HepG2 (cell line): ENCODE measurements around the gene JPH2. TPM values are rescaled to one million over a fixed set of nuclear protein-coding genes. Genes with fewer than 3 reads are reported as not detected.

ENCODE experiments used
- DPF2 ChIP-seq: sonication (generic); formaldehyde crosslinking; IDR thresholded peaks from 2 replicates; pipeline ENCODE4 v1.4.0; 2020; ENCODE audit warnings: mild to moderate bottlenecking, low read depth, missing genetic modification reagents, borderline replicate concordance
- FOSL1 ChIP-seq: sonication (generic); formaldehyde crosslinking; IDR thresholded peaks from 2 replicates; pipeline ENCODE4 v1.9.0; 2021; ENCODE audit warnings: missing genetic modification reagents, borderline replicate concordance
- FOXP1 ChIP-seq, 2 experiments: fragments of 450-650 bp in 1 of 2; IDR thresholded peaks; 2 replicates each; pipeline ENCODE4 v1.6.1; 2017 to 2018; ENCODE audit warnings: antibody characterized with exemption in 1 of 2
- GATAD1 ChIP-seq: IDR thresholded peaks from 2 replicates; pipeline ENCODE4 v1.6.1; 2016; ENCODE audit warnings: missing genetic modification reagents, missing compliant biosample characterization
- HOXA9 ChIP-seq: sonication (generic); formaldehyde crosslinking; IDR thresholded peaks from 2 replicates; pipeline ENCODE4 v1.8.1; 2022; ENCODE audit warnings: missing genetic modification reagents, mild to moderate bottlenecking, moderate library complexity, borderline replicate concordance
- KLF11 ChIP-seq: IDR thresholded peaks from 2 replicates; pipeline ENCODE4 v1.6.1; 2016; ENCODE audit warnings: missing compliant biosample characterization
- MAFG ChIP-seq: sonication (generic); formaldehyde crosslinking; IDR thresholded peaks from 2 replicates; pipeline ENCODE4 v1.5.1; 2020; ENCODE audit warnings: mild to moderate bottlenecking, missing genetic modification reagents
- MATR3 ChIP-seq: sonication (generic); formaldehyde crosslinking; IDR thresholded peaks from 2 replicates; pipeline ENCODE4 v1.4.0; 2020; ENCODE audit warnings: missing genetic modification reagents
- NBN ChIP-seq: fragments of 450-650 bp; conservative IDR thresholded peaks from 2 replicates; pipeline ENCODE4 v1.6.1; 2017
- NCOR1 ChIP-seq: fragments of 200-600 bp; sonication (generic); IDR thresholded peaks from 2 replicates; pipeline ENCODE4 v1.7.0; 2017; ENCODE audit warnings: antibody characterized with exemption, low read length, borderline replicate concordance
- NR2F1 ChIP-seq, 2 experiments: fragments of 450-650 bp in 1 of 2; formaldehyde crosslinking in 1 of 2; IDR thresholded peaks; 2 replicates each; pipeline versions ENCODE4 v1.5.0 to v1.6.1; 2016 to 2020; ENCODE audit warnings: mild to moderate bottlenecking in 1 of 2, missing compliant biosample characterization in 1 of 2, missing genetic modification reagents in 1 of 2, moderate library complexity in 1 of 2
- SAP130 ChIP-seq: IDR thresholded peaks from 2 replicates; pipeline ENCODE4 v1.6.1; 2016; ENCODE audit warnings: low read depth
- TAF15 ChIP-seq: fragments of 200-400 bp; formaldehyde crosslinking; IDR thresholded peaks from one replicate; pipeline ENCODE4 v1.6.1; 2018; ENCODE audit warnings: mild to moderate bottlenecking, low read depth, low read length; ENCODE audit not compliant: poor library complexity, severe bottlenecking
- ZBTB26 ChIP-seq: IDR thresholded peaks from 2 replicates; pipeline ENCODE4 v1.6.1; 2016; ENCODE audit warnings: missing compliant biosample characterization, missing genetic modification reagents, borderline replicate concordance
- ZNF124 ChIP-seq: sonication (generic); formaldehyde crosslinking; IDR thresholded peaks from 2 replicates; pipeline ENCODE4 v1.4.0; 2020; ENCODE audit warnings: missing genetic modification reagents
- ZNF446 ChIP-seq: sonication (generic); formaldehyde crosslinking; IDR thresholded peaks from 2 replicates; pipeline ENCODE4 v1.5.0; 2020; ENCODE audit warnings: mild to moderate bottlenecking, missing genetic modification reagents
- ZNF563 ChIP-seq: sonication (generic); formaldehyde crosslinking; IDR thresholded peaks from 2 replicates; pipeline ENCODE4 v1.8.0; 2022; ENCODE audit warnings: mild to moderate bottlenecking, moderate library complexity, missing genetic modification reagents
- ZNF644 ChIP-seq: IDR thresholded peaks from 2 replicates; pipeline ENCODE4 v1.6.1; 2016; ENCODE audit warnings: low read depth
- ZNF788 ChIP-seq: sonication (generic); formaldehyde crosslinking; IDR thresholded peaks from 2 replicates; pipeline ENCODE4 v1.5.0; 2020; ENCODE audit warnings: mild to moderate bottlenecking, missing genetic modification reagents, borderline replicate concordance
- polyA plus RNA-seq, 8 experiments: library from polyadenylated mRNA; depleted of rRNA in 3 of 8; stranded (reverse) in 7 of 8; unstranded in 1 of 8; fragments of >200 nt; fragmentation: Illumina TruSeq in 4 of 8; extraction: Trizol in 4 of 8; gene quantifications; 2 replicates each; pipeline versions ENCODE4 v1.2.1 to v1.2.3, GENCODE V29; 2011 to 2016; ENCODE audit warnings: low read depth in 4 of 8, missing spikeins in 1 of 8, mixed read lengths in 1 of 8; ENCODE audit not compliant: insufficient read depth in 1 of 8
- total RNA-seq, 5 experiments: library from RNA; depleted of rRNA; stranded (reverse); fragments of >200 nt; fragmentation: Illumina TruSeq; extraction: Trizol; gene quantifications; 2 replicates each; pipeline ENCODE4 v1.2.3, GENCODE V29; 2016; ENCODE audit warnings: low read depth in 1 of 5
- TF ChIP-seq, protein P1 (sequence below): sonication (generic); formaldehyde crosslinking; IDR thresholded peaks from 2 replicates; pipeline ENCODE4 v1.5.0; 2020; ENCODE audit warnings: mild to moderate bottlenecking, missing genetic modification reagents
- TF ChIP-seq, protein P2 (sequence below): sonication (generic); formaldehyde crosslinking; IDR thresholded peaks from 2 replicates; pipeline ENCODE4 v1.4.0; 2020; ENCODE audit warnings: missing genetic modification reagents, borderline replicate concordance
- TF ChIP-seq, protein P3 (sequence below): sonication (generic); formaldehyde crosslinking; IDR thresholded peaks from 2 replicates; pipeline ENCODE4 v1.5.1; 2020; ENCODE audit warnings: mild to moderate bottlenecking, missing genetic modification reagents, moderate library complexity

The JPH2 gene
- total and polyA plus RNA-seq, 2 of the 13 experiments (the other 11 are each of a cell fraction or from before 2014, with no cell fraction given), result 0.42 TPM; not detected in 1

DNA sequence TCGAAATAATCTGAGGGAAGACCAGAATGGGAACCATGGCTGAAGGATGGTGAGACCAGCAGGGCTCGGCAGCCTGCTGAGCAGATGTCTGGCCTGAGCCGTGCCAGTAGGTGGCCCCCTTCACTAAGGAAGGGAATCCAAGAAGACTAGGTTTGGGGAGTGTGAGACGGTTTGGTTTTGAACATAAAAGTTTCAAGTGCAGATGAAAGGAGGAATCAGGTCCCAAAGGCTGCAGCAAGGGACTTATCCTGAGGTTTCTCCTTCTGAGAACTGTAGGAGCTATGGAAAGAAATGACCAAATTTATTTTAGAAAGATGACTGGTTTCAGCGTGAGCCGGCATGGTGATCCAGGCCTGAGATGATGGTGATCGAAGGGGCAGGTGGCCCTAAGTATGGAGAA is 28.1 kb upstream of the JPH2 start (continued):
- TF ChIP-seq ZBTB26 (CRISPR knock-in tag) (peak; percentile 75; the same call in 1 of the 2 replicates), MATR3 (CRISPR knock-in tag) (no peak), KLF11 (peak; percentile 72; the same call in 1 of the 2 replicates), DPF2 (CRISPR knock-in tag) (no peak), FOSL1 (no peak), HOXA9 (CRISPR knock-in tag) (no peak), ZNF644 (CRISPR knock-in tag) (no peak), NCOR1 (no peak), GATAD1 (CRISPR knock-in tag) (peak; percentile 69), ZNF788 (CRISPR knock-in tag) (no peak; the same call in 1 of the 2 replicates), ZNF124 (no peak; the same call in 1 of the 2 replicates), TAF15 (no peak), ZNF563 (CRISPR knock-in tag) (no peak), SAP130 (CRISPR knock-in tag) (peak; percentile 49; the same call in 1 of the 2 replicates), MAFG (no peak), FOXP1 (IDR thresholded peaks at IDR 0.05) (no peak), FOXP1 (CRISPR knock-in tag; IDR thresholded peaks at IDR 0.05) (no peak), ZNF446 (CRISPR knock-in tag) (no peak), NR2F1 (CRISPR knock-in tag; IDR thresholded peaks at IDR 0.05) (no peak), NBN (no peak)
- TF ChIP-seq, protein P1, sequence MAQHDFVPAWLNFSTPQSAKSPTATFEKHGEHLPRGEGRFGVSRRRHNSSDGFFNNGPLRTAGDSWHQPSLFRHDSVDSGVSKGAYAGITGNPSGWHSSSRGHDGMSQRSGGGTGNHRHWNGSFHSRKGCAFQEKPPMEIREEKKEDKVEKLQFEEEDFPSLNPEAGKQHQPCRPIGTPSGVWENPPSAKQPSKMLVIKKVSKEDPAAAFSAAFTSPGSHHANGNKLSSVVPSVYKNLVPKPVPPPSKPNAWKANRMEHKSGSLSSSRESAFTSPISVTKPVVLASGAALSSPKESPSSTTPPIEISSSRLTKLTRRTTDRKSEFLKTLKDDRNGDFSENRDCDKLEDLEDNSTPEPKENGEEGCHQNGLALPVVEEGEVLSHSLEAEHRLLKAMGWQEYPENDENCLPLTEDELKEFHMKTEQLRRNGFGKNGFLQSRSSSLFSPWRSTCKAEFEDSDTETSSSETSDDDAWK, result no peak
- TF ChIP-seq, protein P2, sequence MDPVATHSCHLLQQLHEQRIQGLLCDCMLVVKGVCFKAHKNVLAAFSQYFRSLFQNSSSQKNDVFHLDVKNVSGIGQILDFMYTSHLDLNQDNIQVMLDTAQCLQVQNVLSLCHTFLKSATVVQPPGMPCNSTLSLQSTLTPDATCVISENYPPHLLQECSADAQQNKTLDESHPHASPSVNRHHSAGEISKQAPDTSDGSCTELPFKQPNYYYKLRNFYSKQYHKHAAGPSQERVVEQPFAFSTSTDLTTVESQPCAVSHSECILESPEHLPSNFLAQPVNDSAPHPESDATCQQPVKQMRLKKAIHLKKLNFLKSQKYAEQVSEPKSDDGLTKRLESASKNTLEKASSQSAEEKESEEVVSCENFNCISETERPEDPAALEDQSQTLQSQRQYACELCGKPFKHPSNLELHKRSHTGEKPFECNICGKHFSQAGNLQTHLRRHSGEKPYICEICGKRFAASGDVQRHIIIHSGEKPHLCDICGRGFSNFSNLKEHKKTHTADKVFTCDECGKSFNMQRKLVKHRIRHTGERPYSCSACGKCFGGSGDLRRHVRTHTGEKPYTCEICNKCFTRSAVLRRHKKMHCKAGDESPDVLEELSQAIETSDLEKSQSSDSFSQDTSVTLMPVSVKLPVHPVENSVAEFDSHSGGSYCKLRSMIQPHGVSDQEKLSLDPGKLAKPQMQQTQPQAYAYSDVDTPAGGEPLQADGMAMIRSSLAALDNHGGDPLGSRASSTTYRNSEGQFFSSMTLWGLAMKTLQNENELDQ (CRISPR knock-in tag), result peak; percentile 88; the same call in 1 of the 2 replicates
- TF ChIP-seq, protein P3, sequence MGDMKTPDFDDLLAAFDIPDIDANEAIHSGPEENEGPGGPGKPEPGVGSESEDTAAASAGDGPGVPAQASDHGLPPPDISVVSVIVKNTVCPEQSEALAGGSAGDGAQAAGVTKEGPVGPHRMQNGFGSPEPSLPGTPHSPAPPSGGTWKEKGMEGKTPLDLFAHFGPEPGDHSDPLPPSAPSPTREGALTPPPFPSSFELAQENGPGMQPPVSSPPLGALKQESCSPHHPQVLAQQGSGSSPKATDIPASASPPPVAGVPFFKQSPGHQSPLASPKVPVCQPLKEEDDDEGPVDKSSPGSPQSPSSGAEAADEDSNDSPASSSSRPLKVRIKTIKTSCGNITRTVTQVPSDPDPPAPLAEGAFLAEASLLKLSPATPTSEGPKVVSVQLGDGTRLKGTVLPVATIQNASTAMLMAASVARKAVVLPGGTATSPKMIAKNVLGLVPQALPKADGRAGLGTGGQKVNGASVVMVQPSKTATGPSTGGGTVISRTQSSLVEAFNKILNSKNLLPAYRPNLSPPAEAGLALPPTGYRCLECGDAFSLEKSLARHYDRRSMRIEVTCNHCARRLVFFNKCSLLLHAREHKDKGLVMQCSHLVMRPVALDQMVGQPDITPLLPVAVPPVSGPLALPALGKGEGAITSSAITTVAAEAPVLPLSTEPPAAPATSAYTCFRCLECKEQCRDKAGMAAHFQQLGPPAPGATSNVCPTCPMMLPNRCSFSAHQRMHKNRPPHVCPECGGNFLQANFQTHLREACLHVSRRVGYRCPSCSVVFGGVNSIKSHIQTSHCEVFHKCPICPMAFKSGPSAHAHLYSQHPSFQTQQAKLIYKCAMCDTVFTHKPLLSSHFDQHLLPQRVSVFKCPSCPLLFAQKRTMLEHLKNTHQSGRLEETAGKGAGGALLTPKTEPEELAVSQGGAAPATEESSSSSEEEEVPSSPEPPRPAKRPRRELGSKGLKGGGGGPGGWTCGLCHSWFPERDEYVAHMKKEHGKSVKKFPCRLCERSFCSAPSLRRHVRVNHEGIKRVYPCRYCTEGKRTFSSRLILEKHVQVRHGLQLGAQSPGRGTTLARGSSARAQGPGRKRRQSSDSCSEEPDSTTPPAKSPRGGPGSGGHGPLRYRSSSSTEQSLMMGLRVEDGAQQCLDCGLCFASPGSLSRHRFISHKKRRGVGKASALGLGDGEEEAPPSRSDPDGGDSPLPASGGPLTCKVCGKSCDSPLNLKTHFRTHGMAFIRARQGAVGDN (CRISPR knock-in tag), result no peak
